NB4 (cell line): ENCODE measurements around the gene DEUP1.

Experiments
- MYC ChIP-seq: IDR thresholded peaks from 2 replicates; pipeline ENCODE4 v1.6.1; 2011; ENCODE audit warnings: low read depth, low read length
- POLR2A ChIP-seq: IDR thresholded peaks from 2 replicates; pipeline ENCODE4 v1.6.1; 2011; ENCODE audit warnings: mild to moderate bottlenecking; ENCODE audit not compliant: insufficient read length; ENCODE audit errors: extremely low read depth
- TF ChIP-seq, protein P1 (sequence below): IDR thresholded peaks from one replicate; pipeline ENCODE4 v1.5.1; 2012; ENCODE audit warnings: low read depth, low read length
- TF ChIP-seq, protein P2 (sequence below): IDR thresholded peaks from 2 replicates; pipeline ENCODE4 v1.6.1; 2011; ENCODE audit warnings: low read depth, low read length

- TF ChIP-seq, protein P1, sequence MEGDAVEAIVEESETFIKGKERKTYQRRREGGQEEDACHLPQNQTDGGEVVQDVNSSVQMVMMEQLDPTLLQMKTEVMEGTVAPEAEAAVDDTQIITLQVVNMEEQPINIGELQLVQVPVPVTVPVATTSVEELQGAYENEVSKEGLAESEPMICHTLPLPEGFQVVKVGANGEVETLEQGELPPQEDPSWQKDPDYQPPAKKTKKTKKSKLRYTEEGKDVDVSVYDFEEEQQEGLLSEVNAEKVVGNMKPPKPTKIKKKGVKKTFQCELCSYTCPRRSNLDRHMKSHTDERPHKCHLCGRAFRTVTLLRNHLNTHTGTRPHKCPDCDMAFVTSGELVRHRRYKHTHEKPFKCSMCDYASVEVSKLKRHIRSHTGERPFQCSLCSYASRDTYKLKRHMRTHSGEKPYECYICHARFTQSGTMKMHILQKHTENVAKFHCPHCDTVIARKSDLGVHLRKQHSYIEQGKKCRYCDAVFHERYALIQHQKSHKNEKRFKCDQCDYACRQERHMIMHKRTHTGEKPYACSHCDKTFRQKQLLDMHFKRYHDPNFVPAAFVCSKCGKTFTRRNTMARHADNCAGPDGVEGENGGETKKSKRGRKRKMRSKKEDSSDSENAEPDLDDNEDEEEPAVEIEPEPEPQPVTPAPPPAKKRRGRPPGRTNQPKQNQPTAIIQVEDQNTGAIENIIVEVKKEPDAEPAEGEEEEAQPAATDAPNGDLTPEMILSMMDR: no peak
- TF ChIP-seq, protein P2, sequence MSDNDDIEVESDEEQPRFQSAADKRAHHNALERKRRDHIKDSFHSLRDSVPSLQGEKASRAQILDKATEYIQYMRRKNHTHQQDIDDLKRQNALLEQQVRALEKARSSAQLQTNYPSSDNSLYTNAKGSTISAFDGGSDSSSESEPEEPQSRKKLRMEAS: no peak
- TF ChIP-seq POLR2A: no peak
- no peak for TF ChIP-seq MYC
Observed at GRCh38 chr11:93392867-93393266, 62.3 kb downstream of the DEUP1 start.
